Measurements from ENCODE around the gene C11orf52. TPM values are rescaled to one million over a fixed set of nuclear protein-coding genes. Genes with fewer than 3 reads are reported as not detected.

The C11orf52 gene
- total and polyA plus RNA-seq, 10 donors, result 0.32 to 1.5 (median 0.63) TPM; not detected in 2

DNA sequence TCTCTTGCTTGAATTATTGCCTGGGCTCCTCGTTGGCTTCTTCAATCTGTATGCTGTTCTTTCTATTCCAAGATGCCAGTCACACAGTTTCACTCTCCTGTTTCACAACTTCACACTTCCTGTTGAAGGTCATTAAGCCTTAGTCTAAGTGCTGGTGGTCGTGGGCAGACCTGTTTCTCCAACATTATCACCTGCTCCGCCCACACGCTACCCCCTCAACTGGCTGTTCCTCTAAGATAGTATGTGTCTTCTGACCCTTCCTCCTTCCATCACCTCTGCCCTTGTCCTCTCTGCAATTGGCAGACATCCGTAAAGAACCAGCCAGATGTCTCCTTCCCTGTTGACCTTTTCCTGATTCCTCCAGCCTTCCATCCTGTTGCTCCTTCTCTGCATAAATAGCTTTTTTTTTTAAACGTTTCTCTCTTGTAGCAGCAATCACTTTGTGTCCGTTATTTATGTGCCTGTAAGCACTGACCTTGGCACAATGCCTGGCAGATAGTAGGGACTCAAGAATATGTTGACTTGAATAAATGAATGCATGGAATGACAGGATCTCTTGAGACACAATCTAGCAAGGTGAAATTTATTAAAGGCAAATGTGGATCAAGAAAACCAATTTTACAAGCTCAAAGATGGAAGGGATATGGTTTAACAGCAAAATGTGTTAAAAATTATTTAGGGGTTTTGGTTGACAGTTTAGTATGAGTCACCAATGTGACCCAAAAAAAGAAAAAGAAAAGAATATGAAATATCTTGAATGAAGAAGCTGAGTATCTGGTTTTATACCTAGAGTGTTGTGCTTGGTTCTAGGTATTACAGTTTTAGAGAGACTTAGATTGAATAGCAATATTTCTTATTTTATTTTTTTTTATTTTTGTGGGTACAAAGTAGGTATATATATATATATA is 31.1 kb downstream of the C11orf52 start:
- 42 to 49% (median 43%) methylated on average over 7 of the region's 7 CpGs for WGBS, 5 donors
- Histone ChIP-seq H3K27me3 (replicated peaks in 1 of 7) (no peaks in the 10 kb centered on the region), H3K4me3 (no peak overlapping the region), H3K36me3 (no peaks in the 10 kb centered on the region), H3K4me1 (peaks cover 0 to 13% (median 0%) of the 10 kb centered on the region in 6 donors), H3K27ac (no peak overlapping the region), H3K9me3 (peaks cover 0 to 6% (median 0%) of the 10 kb centered on the region in 8 donors)
- DNase-seq, result no peak
- no peak for TF ChIP-seq POLR2A (IDR thresholded peaks at IDR 0.05)
- TF ChIP-seq, protein P1, sequence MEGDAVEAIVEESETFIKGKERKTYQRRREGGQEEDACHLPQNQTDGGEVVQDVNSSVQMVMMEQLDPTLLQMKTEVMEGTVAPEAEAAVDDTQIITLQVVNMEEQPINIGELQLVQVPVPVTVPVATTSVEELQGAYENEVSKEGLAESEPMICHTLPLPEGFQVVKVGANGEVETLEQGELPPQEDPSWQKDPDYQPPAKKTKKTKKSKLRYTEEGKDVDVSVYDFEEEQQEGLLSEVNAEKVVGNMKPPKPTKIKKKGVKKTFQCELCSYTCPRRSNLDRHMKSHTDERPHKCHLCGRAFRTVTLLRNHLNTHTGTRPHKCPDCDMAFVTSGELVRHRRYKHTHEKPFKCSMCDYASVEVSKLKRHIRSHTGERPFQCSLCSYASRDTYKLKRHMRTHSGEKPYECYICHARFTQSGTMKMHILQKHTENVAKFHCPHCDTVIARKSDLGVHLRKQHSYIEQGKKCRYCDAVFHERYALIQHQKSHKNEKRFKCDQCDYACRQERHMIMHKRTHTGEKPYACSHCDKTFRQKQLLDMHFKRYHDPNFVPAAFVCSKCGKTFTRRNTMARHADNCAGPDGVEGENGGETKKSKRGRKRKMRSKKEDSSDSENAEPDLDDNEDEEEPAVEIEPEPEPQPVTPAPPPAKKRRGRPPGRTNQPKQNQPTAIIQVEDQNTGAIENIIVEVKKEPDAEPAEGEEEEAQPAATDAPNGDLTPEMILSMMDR (IDR thresholded peaks at IDR 0.05 in 8 of 11, conservative IDR thresholded peaks at IDR 0.05 in 3 of 11), result no peak
- TF ChIP-seq POLR2AphosphoS5 (IDR thresholded peaks at IDR 0.05), result no peak
- intact Hi-C loops (cut with DNase I; ENCODE audit: low total_unique reads), result no loop called here

DNA sequence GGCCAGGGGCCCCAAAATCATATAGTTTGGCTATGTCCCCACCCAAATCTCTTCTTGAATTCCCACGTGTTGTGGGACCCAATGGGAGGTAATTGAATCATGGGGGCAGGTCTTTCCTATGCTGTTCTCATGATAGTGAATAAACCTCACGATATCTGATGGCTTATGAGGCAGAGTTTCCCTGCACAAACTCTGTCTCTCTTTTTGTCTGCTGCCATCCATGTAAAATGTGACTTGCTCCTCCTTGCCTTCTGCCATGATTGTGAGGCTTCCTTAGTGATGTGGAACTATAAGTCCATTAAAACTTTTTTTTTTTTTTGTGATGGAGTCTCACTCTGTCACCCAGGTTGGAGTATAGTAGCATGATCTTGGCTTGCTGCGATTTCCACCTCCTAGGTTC is 32.9 kb downstream of the C11orf52 start:
- DNase-seq, result no peak
- peaks cover 0 to 13% (median 0%) of the 10 kb centered on the region in 6 donors for H3K4me1 ChIP-seq
- H3K27ac ChIP-seq, result no peak overlapping the region
- WGBS, 5 donors, result 89 to 97% (median 93%) methylated on average over 3 of the region's 3 CpGs
- H3K4me3 ChIP-seq, result no peak overlapping the region
- intact Hi-C loops (cut with DNase I; ENCODE audit: low total_unique reads), result no loop called here
- peaks cover 0 to 6% (median 0%) of the 10 kb centered on the region in 8 donors for H3K9me3 ChIP-seq
- H3K27me3 ChIP-seq (replicated peaks in 1 of 7), result no peaks in the 10 kb centered on the region
- TF ChIP-seq, protein P1 (IDR thresholded peaks at IDR 0.05 in 8 of 11, conservative IDR thresholded peaks at IDR 0.05 in 3 of 11), result no peak
- no peak for TF ChIP-seq POLR2AphosphoS5 (IDR thresholded peaks at IDR 0.05)
- no peak for TF ChIP-seq POLR2A (IDR thresholded peaks at IDR 0.05)
- H3K36me3 ChIP-seq, result no peaks in the 10 kb centered on the region

DNA sequence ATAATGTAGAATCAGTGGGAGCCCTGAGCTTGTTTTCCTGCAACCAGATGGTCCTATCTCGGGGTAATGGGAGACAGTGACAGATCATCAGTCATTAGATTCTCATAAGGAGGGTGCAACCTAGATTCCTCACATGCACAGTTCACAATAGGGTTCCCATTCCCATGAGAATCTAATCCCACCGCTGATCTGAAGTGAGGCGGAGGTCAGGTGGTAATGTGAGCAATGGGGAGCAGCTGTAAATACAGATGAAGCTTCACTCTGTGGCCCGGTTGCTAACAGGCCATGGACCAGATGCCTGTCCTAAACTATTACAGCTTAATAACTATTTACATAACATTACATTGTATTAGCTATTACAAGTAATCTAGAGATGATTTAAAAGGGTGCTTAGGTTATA is 35.4 kb downstream of the C11orf52 start:
- Histone ChIP-seq H3K36me3 (no peaks in the 10 kb centered on the region), H3K4me1 (peaks cover 0 to 9% (median 0%) of the 10 kb centered on the region in 6 donors), H3K27ac (no peak overlapping the region), H3K27me3 (replicated peaks in 1 of 7) (no peaks in the 10 kb centered on the region), H3K4me3 (no peak overlapping the region), H3K9me3 (peaks cover 0 to 6% (median 0%) of the 10 kb centered on the region in 8 donors)
- WGBS, 5 donors, result 93 to 100% (median 97%) methylated on average over 4 of the region's 4 CpGs
- intact Hi-C loops (cut with DNase I; ENCODE audit: low total_unique reads), result no loop called here
- TF ChIP-seq, protein P1 (IDR thresholded peaks at IDR 0.05 in 8 of 11, conservative IDR thresholded peaks at IDR 0.05 in 3 of 11), result no peak
- TF ChIP-seq POLR2AphosphoS5 (IDR thresholded peaks at IDR 0.05) (no peak), POLR2A (IDR thresholded peaks at IDR 0.05) (no peak)
- DNase-seq, result no peak

Measured in spleen (tissue), 11 donors.